Endothelial cell of umbilical vein (primary cell): ENCODE measurements around the gene PAK6.

ENCODE experiments used
- CTCF ChIP-seq, 2 donors: IDR thresholded peaks; 1 replicate in 1 of 2; 2 replicates in 1 of 2; pipeline ENCODE4 v1.5.1; 2011; ENCODE audit warnings: low read length in 2 of 2, mild to moderate bottlenecking in 2 of 2, moderate library complexity in 2 of 2, control low read depth in 1 of 2, inconsistent platforms in 1 of 2, low read depth in 1 of 2; ENCODE audit not compliant: insufficient read depth in 1 of 2; ENCODE audit errors: extremely low read depth in 1 of 2
- EZH2 ChIP-seq: IDR thresholded peaks from 2 replicates; pipeline ENCODE4 v1.6.1; 2012; ENCODE audit warnings: borderline replicate concordance, low read depth, mild to moderate bottlenecking, moderate library complexity, low read length, inconsistent platforms; ENCODE audit not compliant: severe bottlenecking
- FOS ChIP-seq: IDR thresholded peaks from 2 replicates; pipeline ENCODE4 v1.6.1; 2011; ENCODE audit warnings: mild to moderate bottlenecking, low read length, moderate library complexity, borderline replicate concordance; ENCODE audit not compliant: insufficient read depth
- GATA2 ChIP-seq: IDR thresholded peaks from 2 replicates; pipeline ENCODE4 v1.7.0; 2011; ENCODE audit warnings: low read depth, mild to moderate bottlenecking, moderate library complexity, mixed read lengths, low read length; ENCODE audit not compliant: insufficient read length, insufficient read depth
- JUN ChIP-seq: IDR thresholded peaks from 2 replicates; pipeline ENCODE4 v1.6.1; 2011; ENCODE audit warnings: borderline replicate concordance, low read depth; ENCODE audit not compliant: insufficient read length, insufficient read depth
- MYC ChIP-seq: IDR thresholded peaks from one replicate; pipeline ENCODE4 v1.6.1; 2011; ENCODE audit warnings: mild to moderate bottlenecking, low read depth, low read length
- POLR2A ChIP-seq: IDR thresholded peaks from 2 replicates; pipeline ENCODE4 v1.6.1; 2012; ENCODE audit warnings: low read depth, mild to moderate bottlenecking, control low read depth, low read length
- POLR2AphosphoS5 ChIP-seq: IDR thresholded peaks from 2 replicates; pipeline ENCODE4 v1.6.1; 2012; ENCODE audit warnings: low read depth, mild to moderate bottlenecking, control low read depth, low read length, moderate library complexity; ENCODE audit not compliant: insufficient read depth
- TF ChIP-seq, protein P1 (sequence below): IDR thresholded peaks from 2 replicates; pipeline ENCODE4 v1.6.1; 2011; ENCODE audit not compliant: insufficient read depth, insufficient read length

GRCh38 chr15:40244961-40245523 is 6.2 kb downstream of the PAK6 start:
- TF ChIP-seq CTCF (IDR thresholded peaks at IDR 0.05; ENCODE audit: extremely low read depth in 1 of 2, insufficient read depth in 1 of 2, low read depth in 1 of 2, low read length in 2 of 2): no peak
- TF ChIP-seq POLR2A: no peak
- TF ChIP-seq FOS: no peak
- TF ChIP-seq EZH2: no peak
- no peak for TF ChIP-seq MYC
- TF ChIP-seq POLR2AphosphoS5: no peak
- TF ChIP-seq, protein P1, sequence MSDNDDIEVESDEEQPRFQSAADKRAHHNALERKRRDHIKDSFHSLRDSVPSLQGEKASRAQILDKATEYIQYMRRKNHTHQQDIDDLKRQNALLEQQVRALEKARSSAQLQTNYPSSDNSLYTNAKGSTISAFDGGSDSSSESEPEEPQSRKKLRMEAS: no peak
- TF ChIP-seq GATA2: no peak
- no peak for TF ChIP-seq JUN
